Neural progenitor cell (in vitro differentiated cells): ENCODE measurements around the gene CCDC188.

Experiments used
- CTCF ChIP-seq: fragments of 200-600 bp; sonication (generic); IDR thresholded peaks from 2 replicates; pipeline ENCODE4 v1.5.1; 2017; ENCODE audit warnings: antibody characterized with exemption, mild to moderate bottlenecking
- EZH2 ChIP-seq: fragments of 200-600 bp; sonication (generic); IDR thresholded peaks from 2 replicates; pipeline ENCODE4 v1.6.1; 2017; ENCODE audit warnings: antibody characterized with exemption, mild to moderate bottlenecking, moderate library complexity
- EZH2phosphoT487 ChIP-seq: fragments of 200-600 bp; sonication (generic); IDR thresholded peaks from 2 replicates; pipeline ENCODE4 v1.6.1; 2017; ENCODE audit warnings: antibody characterized with exemption

GRCh38 chr22:20157430-20158183, 6.8 kb upstream of the CCDC188 start:
- no peak for TF ChIP-seq CTCF
- TF ChIP-seq EZH2: no peak
- TF ChIP-seq EZH2phosphoT487: no peak
